NK-92 treated with Interleukin-12 subunit alpha and Interleukin-12 subunit beta, amount 100 ng/mL, for 24 hours (cell line): ENCODE data around the gene CHRM4.

ENCODE experiments used
- DNase-seq: peaks from one replicate; lab custom pipeline; 2025; lab: John Stamatoyannopoulos, UW

Gene CHRM4

GRCh38 chr11:46402957-46403902 is 11.7 kb upstream of the CHRM4 start:
- no peak for DNase-seq

DNA sequence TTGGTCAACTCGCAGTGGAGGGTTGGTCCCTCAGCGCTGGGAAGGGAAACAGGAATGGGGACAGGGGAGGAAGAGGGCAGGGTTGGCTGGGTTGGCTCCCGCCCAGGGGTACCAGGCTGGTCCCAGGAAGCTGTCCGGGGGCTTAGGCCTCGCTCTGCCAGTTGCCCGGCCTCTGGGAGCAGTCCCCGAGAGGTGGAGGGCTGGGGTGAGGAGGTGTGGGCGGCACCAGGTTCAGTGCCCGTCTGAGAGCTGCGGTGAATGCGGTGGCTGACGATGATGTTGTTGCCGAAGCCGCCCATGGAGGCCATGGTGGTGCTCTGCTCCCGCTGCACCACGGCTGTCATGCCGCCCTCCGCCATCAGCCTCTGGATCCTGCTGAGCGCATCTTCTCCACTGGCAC is 6.0 kb upstream of the CHRM4 start:
- no peak for DNase-seq

DNA sequence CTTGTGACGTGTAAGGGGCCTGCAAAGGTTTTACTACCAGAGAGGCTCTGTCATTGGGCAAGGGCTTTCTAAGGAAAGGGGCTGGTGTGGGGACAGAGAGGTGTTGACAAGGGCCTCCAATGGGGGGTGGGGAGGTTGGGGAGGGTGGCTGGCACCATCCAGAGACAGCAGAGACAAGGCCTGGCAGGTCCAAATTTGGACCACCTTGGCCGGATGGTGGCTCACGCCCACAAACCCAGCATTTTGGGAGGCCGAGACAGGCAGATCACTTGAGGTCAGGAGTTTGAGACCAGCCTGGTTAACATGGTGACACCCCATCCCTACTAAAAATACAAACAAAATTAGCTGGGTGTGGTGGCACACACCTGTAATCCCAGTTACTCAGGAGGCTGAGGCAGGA is 2.2 kb upstream of the CHRM4 start:
- DNase-seq = no peak

DNA sequence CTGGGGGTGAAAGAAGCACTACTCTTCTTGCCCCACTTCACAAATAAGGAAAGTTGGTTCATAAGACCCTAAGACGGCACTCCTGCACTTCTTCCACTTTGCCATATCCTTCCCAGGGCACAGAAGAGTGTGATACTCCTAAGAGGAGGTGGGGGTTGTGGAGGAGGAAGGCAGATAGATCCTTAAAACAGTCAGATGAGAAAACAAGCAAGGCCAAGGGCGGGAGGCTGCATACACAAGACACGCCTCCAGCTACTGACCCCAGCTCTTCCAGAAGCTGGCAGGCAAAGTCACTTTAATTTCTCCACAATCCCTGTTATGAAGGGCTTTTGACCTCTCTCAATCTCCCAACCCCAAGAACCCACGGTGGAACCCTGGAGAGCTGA is 1.6 kb upstream of the CHRM4 start:
- no peak for DNase-seq

DNA sequence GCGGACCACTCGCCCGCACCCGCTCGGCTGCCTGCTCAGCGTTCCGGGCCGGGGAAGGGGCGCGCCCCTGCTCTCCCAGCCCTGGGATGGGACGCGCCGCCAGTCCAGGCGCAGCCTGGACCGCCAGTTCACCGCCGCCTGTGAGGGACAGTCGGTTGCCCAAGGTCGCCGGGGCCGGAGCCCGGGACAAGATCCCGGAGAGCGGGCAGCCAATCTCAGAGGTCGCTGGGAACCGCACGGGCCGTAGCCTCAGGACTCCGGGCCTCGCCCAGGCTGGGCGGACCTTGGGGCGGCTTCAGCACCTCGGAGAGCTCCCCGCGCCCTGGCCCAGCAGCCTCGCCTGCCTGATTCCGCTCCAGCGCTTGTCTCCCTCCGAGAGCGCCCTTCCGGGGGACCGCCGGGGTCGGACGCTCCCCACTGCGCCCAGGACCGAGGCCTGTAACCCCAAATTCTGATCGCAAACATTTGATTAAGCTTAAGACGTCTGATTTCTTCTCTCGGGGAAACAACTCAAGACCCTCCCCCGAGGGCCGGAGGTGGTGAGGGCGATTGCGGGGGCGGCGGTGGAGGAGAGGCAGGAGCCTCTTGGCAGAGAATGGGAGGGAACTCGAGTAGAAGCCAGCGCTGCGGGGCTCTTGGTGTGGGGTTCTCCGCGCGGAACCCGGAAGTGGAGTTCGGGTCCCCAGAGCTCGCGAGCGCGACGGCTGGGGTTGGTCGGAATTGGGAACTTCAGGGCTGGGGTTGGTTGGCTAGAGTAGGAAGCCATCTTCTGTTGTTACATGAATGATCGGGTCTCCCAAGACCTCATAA is 1.1 kb upstream of the CHRM4 start:
- DNase-seq = no peak

DNA sequence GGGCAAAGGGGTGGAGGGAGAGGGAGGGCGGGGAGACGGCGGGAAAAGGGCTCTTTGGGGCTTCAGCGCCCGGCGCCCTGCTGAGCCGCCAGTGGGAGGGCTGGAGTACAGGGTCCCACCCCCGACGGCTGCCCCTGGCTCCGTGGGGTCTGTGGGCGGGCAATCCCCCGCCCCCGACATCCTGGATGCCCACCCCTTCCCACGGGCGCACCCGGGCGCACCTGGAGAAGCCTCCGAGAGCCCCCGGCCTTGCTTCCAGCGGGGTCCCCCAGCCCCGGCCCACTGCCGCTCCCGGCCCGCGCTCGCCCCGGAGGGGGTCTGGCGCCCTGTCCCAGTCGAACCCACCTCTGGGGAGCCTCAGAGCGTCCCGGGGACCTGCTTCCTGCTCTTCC is 394 bp downstream of the CHRM4 start:
- no peak for DNase-seq

DNA sequence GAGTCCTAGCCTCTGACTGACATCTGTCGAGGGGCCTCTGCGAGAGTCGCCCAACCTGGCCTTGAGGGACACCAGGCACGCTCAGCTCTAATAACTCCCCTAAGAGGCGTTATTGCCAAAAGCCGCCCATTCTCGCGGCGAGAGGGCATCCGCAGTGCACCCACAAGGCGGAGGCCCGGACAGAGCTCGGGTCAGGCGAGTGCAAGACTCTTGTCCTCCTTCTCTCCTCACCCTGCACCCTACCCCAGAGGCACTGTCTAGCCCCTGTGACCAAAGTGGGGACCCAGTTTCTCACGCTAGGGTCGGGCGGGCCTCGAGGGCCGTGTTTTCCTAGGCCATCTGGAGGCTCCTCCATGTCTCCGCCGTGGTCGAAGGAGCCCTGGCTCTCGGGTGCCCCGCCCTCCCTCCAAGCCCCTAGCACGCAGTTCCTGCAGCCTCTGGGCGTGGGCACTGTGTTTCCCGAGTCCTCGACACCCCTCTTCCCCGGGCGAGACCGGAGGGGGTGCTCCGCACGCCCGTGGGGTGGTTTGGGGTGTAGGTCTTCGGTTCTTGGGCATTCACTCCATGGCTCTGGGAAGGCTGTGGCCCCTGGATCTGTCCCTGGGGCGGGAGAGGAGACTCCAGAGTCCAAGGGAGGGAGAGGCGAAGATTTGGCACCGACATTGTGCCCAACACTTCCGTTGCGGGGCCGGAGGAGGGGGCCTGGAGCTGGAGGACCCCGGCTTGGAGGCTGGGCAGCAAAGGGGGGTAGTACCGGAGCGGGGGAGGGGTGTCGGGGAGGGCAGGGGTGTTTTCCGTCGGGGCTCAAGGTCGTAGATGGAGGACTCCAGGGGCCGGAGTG is 1.0 kb downstream of the CHRM4 start:
- no peak for DNase-seq

GRCh38 chr11:46389450-46390330 is 1.9 kb downstream of the CHRM4 start:
- no peak for DNase-seq

GRCh38 chr11:46388619-46389449 is 2.7 kb downstream of the CHRM4 start:
- DNase-seq = no peak

GRCh38 chr11:46387919-46388618 is 3.5 kb downstream of the CHRM4 start:
- no peak for DNase-seq

DNA sequence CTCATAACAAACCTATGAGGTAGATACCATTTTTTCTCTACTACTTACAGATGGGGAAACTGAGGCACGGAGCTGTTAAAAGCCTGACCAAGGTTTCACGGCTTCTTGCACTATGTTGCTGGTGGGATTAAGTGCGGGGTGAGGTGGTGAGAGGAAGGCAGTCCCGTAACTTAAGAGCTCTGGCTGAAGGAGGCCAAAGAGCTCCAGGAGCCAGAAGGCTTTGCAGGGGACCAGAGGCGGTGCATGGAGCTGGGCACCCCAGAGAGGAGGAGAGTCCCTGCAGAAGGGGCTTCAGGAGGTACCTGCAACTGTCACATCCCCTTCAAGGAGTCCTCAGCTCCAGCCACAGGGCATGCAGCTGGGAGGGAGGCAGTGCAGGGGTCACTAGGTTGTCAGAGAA is 4.1 kb downstream of the CHRM4 start:
- no peak for DNase-seq

GRCh38 chr11:46386674-46387073 is 4.9 kb downstream of the CHRM4 start:
- DNase-seq = no peak

- no peak for DNase-seq
Measured at GRCh38 chr11:46386005-46386578, 5.5 kb downstream of the CHRM4 start.

- no peak for DNase-seq
Measured at GRCh38 chr11:46385169-46386004, 6.2 kb downstream of the CHRM4 start.

GRCh38 chr11:46383974-46384701 is 7.4 kb downstream of the CHRM4 start:
- DNase-seq = no peak

- no peak for DNase-seq
Measured at GRCh38 chr11:46383404-46383758, 8.2 kb downstream of the CHRM4 start.

DNA sequence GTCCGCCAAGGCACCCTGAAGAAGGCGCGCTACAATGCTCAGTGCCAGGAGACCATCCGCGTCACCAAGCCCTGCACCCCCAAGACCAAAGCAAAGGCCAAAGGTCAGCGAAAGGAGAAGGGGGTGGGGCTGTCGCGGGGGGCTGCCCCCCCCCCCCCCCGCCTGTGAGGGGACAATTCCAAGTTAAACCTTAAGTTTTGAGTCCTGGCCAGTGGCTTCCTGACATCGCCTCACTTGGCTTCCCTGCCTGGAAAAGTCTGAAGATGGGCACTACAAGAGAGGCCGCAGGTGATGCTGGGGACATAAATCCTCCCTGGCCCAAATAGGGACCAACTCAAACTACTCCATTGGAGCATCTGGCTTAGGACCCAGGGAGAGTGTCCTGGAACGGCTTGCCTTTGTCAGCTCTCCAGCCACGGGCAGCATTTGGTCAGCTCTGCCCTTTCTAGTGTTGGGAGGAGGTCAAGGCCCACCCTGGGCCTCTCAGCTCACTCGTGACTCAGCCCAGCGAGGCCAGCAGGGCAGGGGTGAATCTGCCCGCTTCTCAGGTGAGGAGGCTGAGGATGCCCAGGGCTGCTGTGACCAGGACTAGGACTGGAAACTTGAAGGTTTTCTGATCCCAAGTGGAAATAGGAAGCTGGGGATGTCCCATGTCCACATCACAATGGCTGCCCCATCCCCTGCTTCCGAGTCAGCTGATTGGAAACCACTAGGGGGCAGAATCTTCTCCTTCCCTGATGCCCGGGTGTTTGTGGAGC is 8.8 kb downstream of the CHRM4 start:
- no peak for DNase-seq
